ENCODE data around the gene UBE2S.
"Not testable (repeated sequence)": the region's sequence is repeated elsewhere in the genome, so short reads cannot be mapped to it uniquely, and the experiment has no call there.

UBE2S gene

GRCh38 chr19:55419103-55419502 is 11.5 kb upstream of the UBE2S start:
- Histone ChIP-seq H3K27me3 (peaks cover 19% of the 10 kb centered on the region), H3K27ac (no peak overlapping the region), H3K4me1 (ENCODE audit: control insufficient read depth in 1 of 2, insufficient read depth in 1 of 2, low read depth in 1 of 2, low read length in 1 of 2) (no peaks in the 10 kb centered on the region), H3K36me3 (no peaks in the 10 kb centered on the region), H3K4me3 (ENCODE audit: low read depth in 1 of 2, low read length in 1 of 2) (no peak overlapping the region), H3K9me3 (no peaks in the 10 kb centered on the region)
- TF ChIP-seq CTCF (IDR thresholded peaks at IDR 0.05), result no peak

- no peaks in the 10 kb centered on the region for H3K4me1 ChIP-seq (ENCODE audit: control insufficient read depth in 1 of 2, insufficient read depth in 1 of 2, low read depth in 1 of 2, low read length in 1 of 2)
- no peaks in the 10 kb centered on the region for H3K36me3 ChIP-seq
- peaks cover 19% of the 10 kb centered on the region for H3K27me3 ChIP-seq
- H3K4me3 ChIP-seq (ENCODE audit: low read depth in 1 of 2, low read length in 1 of 2), result no peak overlapping the region
- H3K9me3 ChIP-seq, result no peaks in the 10 kb centered on the region
- no peak overlapping the region for H3K27ac ChIP-seq
- peak; percentile 15 for TF ChIP-seq CTCF (IDR thresholded peaks at IDR 0.05)
Measured at GRCh38 chr19:55418185-55418584, 10.6 kb upstream of the UBE2S start.

GRCh38 chr19:55410168-55410567 is 2.6 kb upstream of the UBE2S start:
- no peaks in the 10 kb centered on the region for H3K36me3 ChIP-seq
- no peak overlapping the region for H3K4me3 ChIP-seq (ENCODE audit: low read depth in 1 of 2, low read length in 1 of 2)
- no peaks in the 10 kb centered on the region for H3K9me3 ChIP-seq
- peaks cover 25 to 26% of the 10 kb centered on the region in 2 experiments for H3K4me1 ChIP-seq (ENCODE audit: control insufficient read depth in 1 of 2, insufficient read depth in 1 of 2, low read depth in 1 of 2, low read length in 1 of 2)
- H3K27ac ChIP-seq, result no peak overlapping the region
- TF ChIP-seq CTCF (IDR thresholded peaks at IDR 0.05), result no peak
- no peaks in the 10 kb centered on the region for H3K27me3 ChIP-seq

- not testable (repeated sequence) for H3K9me3 ChIP-seq; H3K4me3 ChIP-seq (ENCODE audit: low read depth in 1 of 2, low read length in 1 of 2); H3K36me3 ChIP-seq; H3K27me3 ChIP-seq
- Histone ChIP-seq H3K27ac (peak overlapping the region; percentile 100), H3K4me1 (ENCODE audit: control insufficient read depth in 1 of 2, insufficient read depth in 1 of 2, low read depth in 1 of 2, low read length in 1 of 2) (peaks cover 25 to 26% of the 10 kb centered on the region in 2 experiments)
Measured at GRCh38 chr19:55409179-55409578, 1.6 kb upstream of the UBE2S start.

GRCh38 chr19:55408533-55408872 is 915 bp upstream of the UBE2S start:
- H3K36me3 ChIP-seq, result peaks cover 8% of the 10 kb centered on the region
- no peaks in the 10 kb centered on the region for H3K9me3 ChIP-seq
- no peaks in the 10 kb centered on the region for H3K27me3 ChIP-seq
- H3K27ac ChIP-seq, result peak overlapping the region; percentile 100
- TF ChIP-seq CTCF (IDR thresholded peaks at IDR 0.05), result no peak
- peak overlapping the region; percentile 76 to 89 for H3K4me3 ChIP-seq (ENCODE audit: low read depth in 1 of 2, low read length in 1 of 2)
- H3K4me1 ChIP-seq (ENCODE audit: control insufficient read depth in 1 of 2, insufficient read depth in 1 of 2, low read depth in 1 of 2, low read length in 1 of 2), result peaks cover 25 to 26% of the 10 kb centered on the region in 2 experiments

- no peaks in the 10 kb centered on the region for H3K27me3 ChIP-seq
- H3K9me3 ChIP-seq, result no peaks in the 10 kb centered on the region
- H3K36me3 ChIP-seq, result peaks cover 13% of the 10 kb centered on the region
- peak overlapping the region; percentile 100 for H3K27ac ChIP-seq
- TF ChIP-seq CTCF (IDR thresholded peaks at IDR 0.05), result peak; percentile 45
- H3K4me3 ChIP-seq (ENCODE audit: low read depth in 1 of 2, low read length in 1 of 2), result peak overlapping the region; percentile 76 to 89
- H3K4me1 ChIP-seq (ENCODE audit: control insufficient read depth in 1 of 2, insufficient read depth in 1 of 2, low read depth in 1 of 2, low read length in 1 of 2), result peaks cover 25 to 26% of the 10 kb centered on the region in 2 experiments
Measured at GRCh38 chr19:55407800-55408532, 378 bp upstream of the UBE2S start.

Data from neutrophil (primary cell).